Retina (tissue), 1 donor: Measurements from ENCODE around the gene CACNA1S.
A peak's percentile ranks its signal among the peaks of the same experiment; 100 is the strongest.

Experiments used
- DNase-seq: peaks from one replicate; pipeline ENCODE4 v3.0.0-alpha.2; 2016

CACNA1S gene

DNA sequence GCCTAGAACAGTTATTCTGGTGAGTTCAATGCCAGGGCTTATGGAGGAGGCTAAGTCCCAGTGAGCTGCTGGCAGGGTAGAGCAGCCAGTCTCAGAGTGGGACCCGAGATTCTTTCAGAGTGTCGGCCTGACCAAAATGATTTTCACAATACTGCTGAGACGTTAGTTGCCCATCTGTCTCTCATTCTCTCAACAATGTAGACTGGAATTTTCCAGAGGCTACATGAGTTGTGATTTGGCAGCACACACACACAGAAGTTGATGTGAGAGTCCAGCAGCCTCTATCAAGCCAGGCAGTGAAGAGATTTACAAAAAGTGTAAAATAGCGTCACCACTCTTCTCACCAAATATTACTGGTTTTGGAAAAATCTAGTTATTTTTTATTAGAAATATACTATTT, 21.7 kb downstream of the CACNA1S start:
- DNase-seq, result no peak

DNA sequence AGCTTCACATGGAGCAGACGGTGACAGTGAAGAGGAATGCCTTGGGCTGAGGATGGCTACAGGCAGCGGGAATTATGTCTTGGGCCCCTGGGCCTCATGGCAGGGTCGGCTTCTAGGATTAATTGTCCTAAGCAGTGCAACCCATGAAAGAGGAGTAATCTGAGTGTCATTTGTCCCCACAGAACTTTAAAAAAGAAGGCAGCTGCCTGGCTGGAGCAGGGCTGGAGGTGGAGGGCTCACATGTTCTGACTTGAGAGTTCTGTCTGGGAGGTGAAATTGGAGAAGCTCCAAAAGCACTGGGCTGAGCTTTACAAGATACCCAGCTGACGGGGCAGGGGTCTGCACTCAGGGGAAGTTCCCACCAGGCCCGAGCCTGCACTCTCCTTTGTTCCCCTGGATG, 22.6 kb downstream of the CACNA1S start:
- no peak for DNase-seq

DNA sequence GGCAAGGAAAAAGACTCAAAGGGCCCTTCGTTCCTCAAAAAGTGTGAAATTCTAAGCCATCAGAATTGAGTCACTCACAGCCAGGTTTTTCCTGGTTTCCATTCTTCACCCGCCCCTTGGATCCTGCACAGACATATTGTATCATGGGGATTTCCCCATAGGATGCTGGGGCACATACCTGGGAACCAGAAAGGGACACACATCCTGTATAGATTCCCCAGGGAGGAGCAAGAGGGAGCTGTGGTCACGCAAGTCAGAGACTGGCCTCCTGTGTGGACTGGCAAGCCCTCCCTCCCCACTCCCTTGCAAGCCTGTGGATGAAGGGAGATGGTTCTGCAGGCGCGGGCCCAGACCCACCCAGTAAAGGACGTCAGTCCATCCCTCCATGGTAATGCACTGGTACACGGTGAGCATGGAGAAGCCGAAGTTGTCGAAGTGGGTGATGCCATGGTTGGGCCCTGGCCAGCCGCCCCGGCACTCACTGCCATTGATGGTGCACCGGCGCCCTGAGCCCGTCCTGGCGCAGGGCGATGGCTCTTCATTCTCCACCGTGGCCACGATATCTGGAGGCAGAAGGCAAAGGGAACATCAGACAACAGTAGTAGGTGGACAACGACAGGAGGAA, 23.2 kb downstream of the CACNA1S start:
- no peak for DNase-seq

DNA sequence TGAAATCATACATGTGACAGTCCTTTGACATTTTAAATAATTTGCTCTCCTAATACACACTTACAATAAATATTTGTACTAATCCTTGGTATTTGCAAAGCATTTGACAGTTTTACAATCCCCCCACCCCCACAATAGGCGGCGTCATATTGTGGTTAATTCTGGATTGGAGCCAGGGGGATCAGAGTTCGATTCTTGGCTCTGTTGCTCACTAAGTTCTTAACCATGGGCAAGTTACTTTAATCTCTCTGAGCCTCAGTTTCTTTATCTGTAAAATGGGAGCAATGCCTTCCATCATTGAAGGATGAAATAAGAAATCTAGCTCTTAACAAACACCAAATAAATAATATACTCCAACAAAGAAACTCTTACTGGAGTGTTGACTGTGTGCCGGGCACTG, 23.8 kb downstream of the CACNA1S start:
- no peak for DNase-seq

DNA sequence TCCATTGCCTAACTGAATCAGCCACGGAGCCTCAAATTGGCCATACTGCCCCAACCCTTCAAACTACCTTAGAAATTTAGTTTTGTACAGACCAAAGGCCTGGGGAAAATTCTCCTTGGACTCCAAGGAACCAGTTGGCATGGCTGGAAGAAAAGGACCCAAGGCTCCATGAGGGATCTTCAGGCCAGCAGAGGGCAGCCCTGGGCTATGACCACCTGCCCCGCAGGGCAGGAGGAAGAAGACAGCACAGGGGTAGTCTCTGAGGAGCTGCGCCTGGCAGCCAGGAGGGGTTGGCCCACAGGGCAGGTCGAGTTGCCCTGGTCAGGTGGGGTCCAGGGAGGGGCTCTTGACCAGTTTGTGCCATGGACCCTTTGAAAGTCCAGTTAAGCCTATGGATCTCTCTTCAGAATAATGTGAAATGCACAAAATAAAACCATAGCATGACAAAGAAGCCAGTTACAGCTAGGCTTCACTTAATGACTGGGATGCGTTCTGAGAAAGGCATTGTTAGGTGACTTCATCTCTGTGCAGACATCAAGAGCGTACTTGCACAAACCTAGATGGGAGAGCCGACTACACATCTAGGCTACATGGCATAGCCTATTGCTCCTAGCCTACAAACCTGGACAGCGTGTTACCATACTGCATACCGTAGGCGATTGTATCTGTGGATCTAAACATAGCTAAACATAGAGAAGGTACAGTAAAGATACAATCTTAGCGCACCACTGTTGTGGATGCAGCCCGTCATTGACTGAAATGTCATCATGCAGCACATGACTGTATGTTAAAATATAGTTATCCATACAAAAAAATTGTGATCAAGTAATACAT, 26.1 kb downstream of the CACNA1S start:
- no peak for DNase-seq

DNA sequence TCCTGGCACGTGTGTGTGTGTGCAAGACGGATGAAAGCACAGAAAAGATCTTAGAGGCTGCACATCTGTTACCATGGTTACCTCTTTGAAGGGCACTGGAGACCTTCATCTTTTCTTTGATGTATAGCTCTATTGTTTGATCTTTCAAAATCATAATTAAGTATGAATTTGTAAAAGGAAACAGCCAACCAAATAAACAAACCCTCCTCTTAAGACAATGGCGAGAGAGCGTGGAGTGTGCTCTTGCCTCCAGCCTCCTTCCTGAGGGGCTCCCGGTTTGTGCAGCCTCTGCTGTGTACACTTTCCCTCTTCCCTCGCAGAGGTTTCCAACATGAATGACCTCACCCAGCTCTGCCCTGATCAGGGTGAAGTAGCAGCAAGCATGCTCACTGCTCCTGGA, 27.9 kb downstream of the CACNA1S start:
- DNase-seq, result peak; percentile 84

DNA sequence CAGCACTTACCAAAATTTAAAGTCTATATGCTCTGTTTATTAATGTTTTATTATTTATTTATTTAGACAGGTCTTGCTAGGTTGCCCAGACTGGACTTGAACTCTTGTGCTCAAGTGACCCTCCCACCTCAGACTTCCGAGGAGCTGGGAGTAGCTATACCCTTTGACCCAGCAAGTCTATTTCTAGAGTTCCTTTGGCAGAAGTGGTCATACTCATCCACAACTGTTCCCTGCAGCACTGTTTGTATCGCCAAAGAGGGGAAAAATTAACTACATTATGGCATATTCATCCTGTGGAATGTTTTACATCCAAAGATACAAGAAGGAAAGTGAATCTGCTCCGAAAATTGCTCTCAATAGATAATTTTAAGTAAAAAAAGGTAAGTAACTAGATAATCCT, 28.5 kb downstream of the CACNA1S start:
- DNase-seq, result no peak

DNA sequence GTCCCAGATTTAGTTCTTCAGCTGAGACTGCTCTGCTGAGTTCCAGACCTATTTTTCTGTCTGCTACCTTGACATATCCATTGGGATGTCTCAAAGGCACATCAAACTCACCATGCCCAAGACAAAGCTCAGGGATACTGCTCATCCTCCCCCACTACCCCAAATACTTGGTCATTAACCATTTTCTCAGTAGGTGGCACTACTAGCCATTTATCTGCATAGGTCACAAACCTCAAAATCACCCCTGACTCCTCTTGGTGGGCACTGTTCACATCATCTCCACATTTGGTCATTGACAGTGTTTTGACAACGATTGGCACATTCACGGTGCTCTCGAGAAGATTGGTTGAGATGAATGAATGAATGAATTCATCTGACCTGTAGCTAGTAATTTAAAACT, 32.1 kb downstream of the CACNA1S start:
- DNase-seq, result no peak

DNA sequence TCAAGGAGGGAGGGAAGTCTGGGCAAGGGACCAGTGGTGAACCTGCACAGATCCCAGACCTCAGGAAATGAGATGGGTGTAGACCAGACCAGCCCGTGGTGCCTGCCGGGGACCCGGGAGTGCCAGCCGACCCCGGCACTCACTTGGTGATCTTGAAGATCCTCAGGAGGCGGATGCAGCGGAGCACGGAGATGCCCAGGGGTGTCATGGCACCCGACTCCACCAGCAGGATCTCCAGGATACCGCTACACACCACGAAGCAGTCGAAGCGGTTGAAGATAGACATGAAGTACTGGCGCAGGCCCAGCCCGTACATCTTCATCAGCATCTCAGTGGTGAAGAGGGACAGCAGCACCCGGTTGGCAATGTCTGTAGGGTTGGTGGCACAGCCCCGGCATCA, 34.5 kb downstream of the CACNA1S start:
- DNase-seq, result no peak

DNA sequence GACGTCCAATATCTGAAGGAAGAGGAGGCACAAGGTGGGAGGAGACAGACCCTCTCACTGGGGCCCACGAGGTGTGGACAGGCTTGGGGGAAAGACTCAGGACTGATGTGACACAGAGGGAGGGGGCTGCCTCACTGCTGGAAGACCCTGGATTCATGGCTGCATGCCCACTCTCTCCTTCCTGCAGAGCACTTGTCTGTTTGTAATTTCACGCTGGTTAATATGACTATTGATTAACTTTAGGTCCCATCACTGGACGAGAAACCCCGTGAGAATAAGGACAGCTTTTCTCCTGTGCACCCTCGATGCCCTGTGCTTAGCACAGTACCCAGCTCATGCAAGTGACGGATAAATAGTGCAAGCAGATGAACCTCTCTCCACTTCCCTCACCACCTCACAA, 35.1 kb downstream of the CACNA1S start:
- no peak for DNase-seq

DNA sequence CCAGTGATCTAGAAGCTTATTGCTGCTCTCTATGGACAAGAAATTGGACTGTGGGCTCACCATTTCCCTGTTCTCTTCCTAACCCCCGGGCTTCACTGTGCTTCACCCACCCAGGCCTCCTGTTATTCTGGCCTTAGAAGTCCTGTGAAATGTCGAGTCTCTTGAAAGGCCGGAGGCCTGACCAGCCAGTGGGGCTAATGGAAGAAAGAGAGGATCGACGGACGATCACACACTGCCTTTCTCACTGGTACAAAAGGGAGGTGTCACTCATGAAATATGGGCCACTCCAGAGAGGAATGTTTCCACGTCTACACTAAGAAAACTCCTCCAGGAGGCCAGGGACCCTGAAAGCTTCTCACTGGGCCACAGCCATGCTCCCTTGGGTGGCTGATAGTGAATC, 36.1 kb downstream of the CACNA1S start:
- no peak for DNase-seq

DNA sequence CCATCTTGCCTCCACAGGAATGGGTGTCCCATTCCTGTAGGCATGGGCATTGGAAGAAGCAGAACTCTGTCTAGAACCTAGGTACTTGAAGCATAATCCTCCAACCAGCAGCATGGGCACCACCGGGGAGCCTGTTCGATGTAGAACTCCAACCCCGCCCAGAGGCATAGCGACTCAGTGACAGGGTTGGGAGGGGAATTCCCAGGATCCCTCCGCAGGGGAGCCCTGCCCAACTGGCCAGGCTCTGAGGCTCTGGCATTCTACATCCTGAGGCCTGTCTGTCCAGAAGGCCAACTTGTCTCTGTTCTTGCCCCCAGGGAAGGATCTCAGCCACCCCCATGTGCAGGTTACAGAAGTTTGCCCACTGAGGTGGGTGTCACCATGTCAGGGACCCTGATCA, 38.2 kb downstream of the CACNA1S start:
- no peak for DNase-seq

DNA sequence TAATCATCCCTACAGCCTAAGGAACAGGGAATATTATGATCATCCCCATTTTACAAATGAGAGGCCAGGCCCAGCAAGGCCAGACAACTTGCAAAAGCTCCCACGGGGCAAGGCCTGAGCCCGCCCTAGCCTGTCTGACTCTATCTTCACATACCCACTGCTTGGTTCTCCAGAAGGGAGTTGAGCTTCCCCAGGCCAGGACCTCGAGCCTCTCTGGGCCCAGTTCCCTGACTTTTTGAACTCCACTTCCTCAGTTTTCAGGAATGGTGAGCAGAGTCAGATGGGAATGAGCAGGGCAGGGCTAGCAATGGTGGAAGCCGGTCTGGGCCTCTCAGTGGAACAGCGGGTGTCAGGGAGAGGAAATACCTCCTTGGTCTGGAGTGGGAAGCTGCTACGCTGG, 39.3 kb downstream of the CACNA1S start:
- DNase-seq, result no peak

DNA sequence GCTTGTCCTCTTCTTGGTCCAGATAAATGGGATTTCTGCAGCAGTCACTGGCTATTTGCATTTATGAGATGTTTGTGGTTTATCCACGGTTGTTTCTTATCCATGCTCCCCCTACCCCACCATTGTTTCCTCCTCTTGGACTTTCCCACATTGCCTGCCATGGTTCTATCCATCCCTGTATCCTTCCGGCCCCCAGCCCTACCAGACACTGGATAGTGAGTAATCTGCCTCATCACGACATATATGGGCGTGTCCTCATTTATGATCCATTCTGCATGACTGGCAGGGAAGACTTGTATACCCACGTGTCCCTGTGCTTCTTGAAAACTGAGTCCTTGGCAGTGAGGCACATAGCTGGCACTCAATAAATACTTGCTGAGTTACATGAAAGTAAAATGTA, 40.1 kb downstream of the CACNA1S start:
- DNase-seq, result no peak

DNA sequence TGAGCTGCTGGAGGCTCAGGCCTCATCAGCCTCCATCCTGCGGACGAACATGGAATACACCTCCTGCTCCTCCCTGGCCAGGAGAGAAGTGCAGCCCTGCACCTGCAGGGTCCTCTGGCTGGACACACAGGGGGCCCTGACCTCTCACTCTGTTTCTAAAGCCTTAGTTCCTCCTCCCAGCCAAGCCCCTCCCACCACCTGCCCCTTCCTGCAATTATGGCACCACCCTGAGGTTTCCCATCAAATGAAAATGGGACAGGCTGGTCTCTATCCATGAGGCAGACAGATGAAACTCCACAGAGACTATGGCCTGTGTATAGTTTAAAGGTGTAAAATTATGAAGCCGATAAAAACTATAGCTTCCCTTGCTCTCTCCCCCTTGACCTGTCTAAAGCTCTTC, 42.6 kb downstream of the CACNA1S start:
- DNase-seq, result no peak

DNA sequence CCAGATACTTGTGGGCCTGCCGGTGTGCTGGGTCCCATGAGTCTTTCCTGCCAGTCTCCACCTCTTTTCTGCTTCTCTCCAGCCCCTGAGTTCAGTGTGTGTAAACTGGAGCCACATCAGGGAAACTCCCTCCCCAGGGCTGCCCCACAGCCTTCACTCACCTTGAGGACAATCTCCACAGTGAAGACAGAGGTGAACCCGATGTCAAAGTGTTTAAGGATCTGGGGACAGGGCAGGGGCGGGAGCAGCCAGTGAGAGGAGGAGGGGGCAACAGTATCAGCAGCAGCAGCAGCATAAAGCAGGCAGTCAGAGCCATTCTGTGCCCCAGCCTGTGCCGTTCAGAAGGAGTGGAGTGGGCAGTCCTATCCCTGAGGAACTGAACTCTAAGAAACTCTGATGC, 43.2 kb downstream of the CACNA1S start:
- no peak for DNase-seq

DNA sequence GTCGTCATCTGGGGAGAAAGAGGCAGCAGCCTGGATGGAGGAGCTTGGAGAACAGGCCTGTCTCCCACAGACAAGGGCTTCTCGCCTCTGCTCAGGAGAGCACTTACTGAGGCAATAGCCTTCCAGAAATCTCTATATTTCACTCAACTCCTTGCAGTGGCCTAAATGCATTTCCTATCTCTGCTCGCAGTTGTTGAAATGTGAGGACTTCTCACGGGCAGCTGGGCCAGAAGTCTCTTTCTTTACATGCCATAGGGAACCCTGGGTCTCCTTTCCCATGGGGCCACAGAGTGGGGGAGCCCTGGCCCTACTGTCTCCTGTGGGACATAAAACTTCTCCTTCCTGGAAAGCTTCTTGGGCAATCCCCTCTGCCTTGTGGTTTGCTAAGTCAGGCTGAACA, 45.2 kb downstream of the CACNA1S start:
- DNase-seq, result no peak

DNA sequence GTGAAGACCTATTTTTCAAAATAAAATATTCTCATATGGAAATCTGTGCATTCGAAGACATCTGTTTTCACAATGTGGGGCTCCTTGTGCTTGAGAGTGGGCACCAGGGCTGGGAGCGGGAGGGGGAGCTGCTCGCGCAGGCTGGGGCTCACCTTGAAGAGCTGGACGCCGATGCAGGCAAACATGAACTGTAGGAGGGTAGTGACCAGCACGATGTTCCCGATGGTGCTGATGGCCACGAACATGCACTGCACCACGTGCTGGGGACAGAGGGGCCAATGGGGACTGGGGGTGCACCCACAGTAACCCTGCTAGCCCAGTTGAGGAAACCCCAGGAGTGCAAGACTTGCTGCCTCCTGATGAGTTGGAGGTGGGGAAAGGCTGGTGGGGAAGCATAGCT, 46.5 kb downstream of the CACNA1S start:
- DNase-seq, result no peak

DNA sequence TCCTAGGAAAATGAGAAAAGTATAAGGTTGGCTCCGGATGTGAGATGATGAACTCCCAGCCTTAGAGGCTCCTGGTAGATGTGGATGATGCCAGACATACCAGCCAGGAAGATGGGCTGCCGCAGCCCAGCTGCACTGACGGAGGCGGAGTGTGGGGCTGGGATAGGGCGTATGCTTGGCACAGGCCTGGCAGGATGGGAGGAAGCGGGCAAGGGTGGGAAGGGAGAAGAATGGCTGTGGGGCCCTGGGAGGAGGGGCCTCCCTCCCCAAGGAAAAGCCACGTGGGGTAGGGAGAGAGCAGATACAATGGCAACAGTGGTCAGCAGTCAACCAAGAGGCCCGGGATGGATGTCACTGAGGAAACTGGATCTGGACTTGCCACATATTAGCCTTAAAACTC, 47.4 kb downstream of the CACNA1S start:
- no peak for DNase-seq

DNA sequence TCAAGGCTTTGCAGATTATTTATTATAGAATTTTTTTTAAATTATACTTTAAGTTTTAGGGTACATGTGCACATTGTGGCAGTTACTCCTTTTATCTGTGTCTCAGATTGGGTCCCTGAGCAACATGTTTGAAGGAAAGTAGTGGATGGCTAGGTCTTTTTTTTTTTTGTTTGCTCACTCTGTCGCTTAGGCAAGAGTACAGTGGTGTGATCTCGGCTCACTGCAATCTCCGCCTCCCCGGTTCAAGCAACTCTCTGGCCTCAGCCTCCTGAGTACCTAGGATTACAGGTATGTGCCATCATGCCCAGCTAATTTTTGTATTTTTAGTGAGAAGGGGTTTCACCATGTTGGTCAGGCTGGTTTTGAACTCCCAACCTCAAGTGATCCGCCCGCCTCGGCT, 49.1 kb downstream of the CACNA1S start:
- no peak for DNase-seq

DNA sequence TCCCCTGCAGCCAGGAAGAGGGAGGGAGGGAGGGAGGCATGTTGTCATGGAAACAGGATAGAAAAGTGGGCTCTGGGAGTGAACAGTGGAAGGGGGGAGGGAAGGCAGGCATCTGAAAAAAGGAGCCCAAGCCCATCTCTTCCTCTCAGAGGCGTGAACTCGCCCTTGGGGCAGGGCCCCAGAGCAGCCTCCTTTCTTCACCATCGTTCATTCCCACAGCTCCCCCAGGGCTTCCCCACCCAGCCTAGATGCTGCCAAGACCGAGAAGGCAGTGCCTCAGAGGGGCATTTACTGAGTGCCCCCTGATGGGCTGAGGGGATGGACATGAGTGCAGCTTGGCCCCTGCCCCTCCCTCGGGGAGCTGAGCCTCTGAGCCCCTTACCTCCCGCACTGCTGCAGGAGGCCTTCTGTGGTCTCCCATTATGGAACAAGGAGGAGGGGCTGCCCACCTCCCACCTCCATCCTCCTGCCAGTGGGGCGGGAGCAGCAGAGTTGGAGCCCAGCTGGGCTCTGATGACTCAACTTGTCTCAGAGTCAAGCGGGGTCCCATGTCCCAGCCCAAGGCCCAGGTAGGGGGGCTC, 49.6 kb downstream of the CACNA1S start:
- no peak for DNase-seq

DNA sequence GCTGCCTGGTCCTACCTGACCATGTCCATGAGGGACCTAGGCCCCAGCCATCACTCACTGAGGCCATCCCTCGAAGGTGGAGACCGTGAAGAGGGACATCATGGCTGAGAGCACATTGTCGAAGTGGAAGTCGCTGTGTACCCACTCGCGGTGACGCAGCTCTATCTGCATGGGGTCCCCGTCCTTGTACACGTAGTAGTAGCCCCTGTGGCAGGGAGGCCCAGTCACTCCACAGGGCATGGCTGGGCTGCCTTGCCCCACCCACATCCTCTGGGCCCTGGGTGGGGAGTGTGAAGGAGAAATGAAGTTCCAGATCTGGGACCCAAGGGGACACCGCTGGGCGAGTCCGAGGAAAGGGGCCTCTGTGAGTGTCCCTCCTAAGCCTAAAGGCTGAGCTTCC, 50.3 kb downstream of the CACNA1S start:
- no peak for DNase-seq

DNA sequence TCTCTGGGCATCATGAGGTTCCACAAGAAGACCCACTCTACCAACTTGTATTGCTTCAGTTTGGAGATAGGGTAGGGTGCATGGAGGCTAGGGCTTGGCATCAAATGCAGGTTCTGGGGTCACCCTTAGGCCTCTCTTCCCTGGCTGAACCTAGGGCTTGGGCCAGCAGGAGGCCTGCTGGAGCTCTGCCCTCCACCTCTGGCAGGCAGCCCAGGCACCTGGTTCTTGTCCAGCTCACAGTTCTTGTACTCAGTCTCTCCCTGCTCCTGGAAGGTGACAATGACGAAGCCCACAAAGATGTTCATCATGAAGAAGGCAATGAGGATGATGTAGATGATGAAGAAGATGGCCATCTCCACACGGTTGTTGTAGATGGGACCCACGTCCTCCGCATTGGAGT, 51.2 kb downstream of the CACNA1S start:
- no peak for DNase-seq

DNA sequence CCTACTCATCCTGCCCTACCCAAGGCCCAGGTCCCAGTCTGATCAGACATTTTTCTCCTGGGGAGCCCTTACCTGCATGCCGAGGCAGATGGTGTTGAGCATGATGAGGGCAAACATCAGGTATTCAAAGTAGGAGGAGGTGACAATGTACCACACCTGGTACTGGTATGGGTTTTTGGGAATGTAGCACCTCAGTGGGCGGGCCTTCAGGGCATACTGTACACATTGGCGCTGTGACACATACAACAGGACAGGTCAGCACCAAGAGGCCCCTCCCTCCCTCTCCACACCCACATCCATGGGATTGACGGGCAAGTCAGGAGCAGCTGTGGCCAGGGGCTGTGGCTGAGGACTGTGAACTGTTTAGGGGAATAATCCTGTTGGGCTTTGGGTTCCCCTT, 51.6 kb downstream of the CACNA1S start:
- no peak for DNase-seq
